Hypothalamus (tissue), 51 donors: ENCODE data around the gene ADGRL3.

Experiments
- DNase-seq, 51 donors: peaks; one replicate each; lab custom pipeline; 2025; lab: John Stamatoyannopoulos, UW

ADGRL3 gene

DNA sequence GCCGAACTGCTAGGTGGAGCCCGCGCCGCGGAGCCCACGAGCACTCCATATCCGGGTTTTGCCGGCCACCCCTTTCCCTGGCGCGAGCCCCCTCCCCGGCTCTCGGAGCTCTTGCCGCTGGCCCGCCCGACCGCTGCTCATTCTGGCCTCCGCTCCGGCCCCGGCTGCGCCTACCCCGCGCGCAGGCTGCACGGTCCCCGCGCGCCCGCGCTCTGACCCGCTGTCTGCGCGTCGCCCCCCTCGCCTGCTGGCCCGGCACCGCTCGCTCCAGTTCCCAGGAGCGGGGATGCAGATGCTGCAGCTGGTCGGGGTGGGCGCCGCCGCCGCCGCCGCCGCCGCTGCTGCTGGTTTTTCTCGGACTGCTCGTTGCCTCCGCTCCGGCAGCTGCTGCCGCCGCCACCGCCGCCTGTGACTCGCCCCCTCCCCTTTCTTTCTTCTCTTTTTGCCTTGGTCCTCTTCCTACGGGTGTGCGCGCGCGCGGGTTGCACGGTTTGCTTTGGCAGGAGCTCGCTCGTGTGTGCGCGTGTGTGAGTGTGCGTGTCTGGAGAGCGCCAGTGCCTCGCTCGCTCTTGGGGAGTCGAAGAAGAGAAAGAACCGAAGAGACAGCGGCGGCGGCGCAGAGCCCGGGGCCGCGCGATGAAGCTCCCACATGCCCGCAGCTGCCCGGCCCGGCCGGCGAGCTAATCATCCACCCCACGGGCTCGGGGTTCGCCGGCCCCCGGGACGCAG, at the start of gene ADGRL3:
Gene ADGRL3 (plus strand): TSS at position 140 of the 729 bp plus-strand sequence.
- DNase-seq: peak; percentile 11 to 85 (median 66)

DNA sequence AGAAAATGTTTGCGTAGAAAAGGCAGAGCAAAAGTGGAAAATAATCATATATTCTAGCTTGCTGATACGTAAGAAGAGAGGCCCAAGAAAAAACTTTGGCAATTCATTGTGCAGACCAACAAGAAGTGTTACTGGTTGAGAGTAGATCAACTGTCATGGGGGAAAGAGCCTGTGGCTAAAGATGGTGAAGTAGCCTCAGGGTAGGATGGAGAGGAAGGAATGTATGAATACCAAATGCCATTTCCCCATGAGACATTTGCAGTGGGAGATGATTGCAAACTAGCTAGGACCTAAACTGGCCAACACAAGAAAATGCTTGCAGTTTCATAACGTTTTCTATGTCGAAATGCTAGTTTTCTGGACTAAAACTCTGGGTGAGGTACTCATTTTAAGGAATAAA, 47.7 kb upstream of the ADGRL3 start:
- no peak for DNase-seq

DNA sequence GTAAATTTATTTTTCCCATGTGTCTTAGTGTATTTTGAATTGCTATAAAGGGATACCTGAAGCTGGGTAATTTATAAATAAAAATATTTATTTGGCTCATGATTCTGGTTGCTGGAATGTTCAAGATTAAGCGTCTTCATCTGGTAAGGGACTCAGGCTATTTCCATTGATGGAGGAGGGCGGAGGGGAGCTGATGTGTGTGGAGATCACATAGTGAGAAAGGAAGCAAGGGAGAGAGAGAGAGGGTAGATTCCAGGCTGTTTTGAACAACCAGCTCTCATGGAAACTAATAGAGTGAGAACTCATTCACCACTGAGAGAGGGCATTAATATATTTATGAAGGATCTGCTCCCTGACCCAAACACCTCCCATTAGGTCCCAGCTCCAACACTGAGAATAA, 39.6 kb upstream of the ADGRL3 start:
- no peak for DNase-seq

DNA sequence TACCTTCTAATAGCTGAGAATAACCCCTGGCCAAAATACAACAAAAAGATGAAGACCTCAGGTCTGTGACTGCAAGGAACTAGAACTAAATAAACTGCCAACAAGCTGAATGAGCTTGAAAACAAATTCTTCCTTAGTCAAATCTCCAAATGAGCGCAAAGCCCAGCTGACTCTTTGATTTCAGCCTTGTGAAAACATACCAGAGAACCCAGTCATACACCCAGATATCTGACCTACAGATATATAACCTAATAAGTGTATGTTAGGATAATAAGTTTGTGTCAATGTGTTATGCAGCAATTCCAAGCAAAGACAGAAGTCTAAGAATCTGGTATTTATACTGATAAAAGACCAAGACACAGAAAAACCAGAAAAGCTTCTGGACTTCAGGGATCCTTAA, 38.0 kb upstream of the ADGRL3 start:
- no peak for DNase-seq

DNA sequence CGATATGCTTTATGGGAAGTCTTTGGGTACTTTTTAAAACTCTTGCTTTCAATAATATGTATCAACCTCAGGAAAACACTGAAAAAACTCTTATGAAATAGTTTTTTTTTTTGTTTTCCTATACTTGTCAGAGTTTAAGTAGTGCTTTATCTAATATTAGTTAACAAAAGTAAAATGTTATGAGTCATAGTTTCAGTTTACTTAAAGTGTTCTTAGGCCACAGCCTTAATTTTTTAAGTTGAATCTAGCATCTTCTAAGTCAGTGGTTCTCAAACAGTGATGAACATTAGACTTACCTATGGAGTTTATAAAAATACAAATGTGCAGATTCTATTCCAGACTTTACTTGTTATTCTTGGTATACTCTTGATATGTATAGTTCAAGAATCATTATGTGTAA, 26.3 kb upstream of the ADGRL3 start:
- no peak for DNase-seq

DNA sequence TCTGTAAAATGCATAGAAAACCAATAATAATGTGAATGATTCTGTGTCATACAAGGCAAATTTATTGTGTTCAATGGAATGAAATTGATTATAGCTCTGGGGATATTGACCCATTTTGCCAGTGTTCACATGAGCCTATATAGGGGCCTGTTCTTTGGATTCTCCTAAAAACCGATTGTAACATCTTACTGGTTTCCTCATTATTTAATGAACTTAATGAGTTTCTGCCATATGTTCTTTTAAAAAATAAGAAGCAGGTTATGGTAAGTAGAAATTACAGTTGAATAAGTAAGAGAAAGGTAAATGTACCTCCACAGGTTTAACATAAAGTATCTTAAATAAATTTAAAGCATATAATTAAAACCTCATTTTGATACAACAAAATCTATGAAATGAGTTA, 24.6 kb upstream of the ADGRL3 start:
- DNase-seq: no peak

DNA sequence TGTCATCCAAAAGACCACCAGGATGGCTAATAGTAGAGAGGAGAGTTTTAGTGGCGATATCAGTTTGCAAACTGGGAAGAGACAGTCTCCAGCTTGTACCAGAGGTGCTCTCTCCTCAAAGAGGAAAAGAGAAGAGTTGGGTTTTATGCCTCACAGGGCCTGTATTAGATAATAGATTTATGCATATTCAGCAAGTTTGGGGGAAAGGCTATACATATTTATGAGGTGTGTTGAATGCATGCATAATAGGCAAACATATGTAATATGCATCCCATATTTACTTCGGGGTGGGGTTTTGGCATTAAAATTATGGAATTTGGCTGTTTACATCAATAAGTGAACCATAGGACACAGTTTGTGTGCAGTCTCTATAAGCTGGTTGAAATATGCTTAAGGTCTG, 22.8 kb upstream of the ADGRL3 start:
- DNase-seq: no peak

DNA sequence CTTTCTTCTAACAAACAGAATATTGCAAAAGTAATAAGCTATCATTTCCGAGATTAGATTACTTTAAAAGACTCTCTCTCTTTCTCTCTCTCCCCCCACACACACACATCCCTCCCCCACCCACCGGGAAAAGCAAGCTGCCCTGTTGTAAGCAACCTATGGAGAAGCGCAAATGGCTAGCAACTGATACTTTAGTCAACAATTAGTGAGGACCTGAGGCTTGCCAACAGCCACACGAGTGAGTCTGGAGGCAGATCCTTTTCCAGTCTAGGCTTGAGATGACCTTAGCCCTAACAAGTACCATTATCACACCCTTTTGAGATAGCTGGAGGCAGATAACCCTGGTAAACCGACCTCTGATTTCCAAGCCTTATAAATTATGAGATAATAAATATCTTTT, 19.7 kb upstream of the ADGRL3 start:
- DNase-seq: no peak

DNA sequence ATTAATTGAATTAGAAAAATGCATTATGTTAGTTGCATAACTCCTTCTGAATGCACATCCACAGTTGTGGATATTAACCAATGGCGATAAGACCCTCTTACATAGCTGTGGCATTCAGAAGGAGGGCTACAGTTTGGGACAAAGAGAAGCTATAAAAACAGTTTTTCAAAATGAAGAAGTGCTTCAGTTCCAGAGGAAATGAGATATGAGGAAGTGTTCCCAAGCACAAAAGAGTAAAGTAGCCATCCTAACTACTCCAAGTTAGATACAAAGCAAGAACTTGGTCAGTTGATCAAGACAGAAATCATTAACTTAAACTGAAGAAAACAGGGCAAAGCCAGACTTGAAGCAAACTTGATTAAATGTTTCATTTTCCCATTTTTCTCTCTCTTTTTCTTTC, 17.2 kb upstream of the ADGRL3 start:
- no peak for DNase-seq

DNA sequence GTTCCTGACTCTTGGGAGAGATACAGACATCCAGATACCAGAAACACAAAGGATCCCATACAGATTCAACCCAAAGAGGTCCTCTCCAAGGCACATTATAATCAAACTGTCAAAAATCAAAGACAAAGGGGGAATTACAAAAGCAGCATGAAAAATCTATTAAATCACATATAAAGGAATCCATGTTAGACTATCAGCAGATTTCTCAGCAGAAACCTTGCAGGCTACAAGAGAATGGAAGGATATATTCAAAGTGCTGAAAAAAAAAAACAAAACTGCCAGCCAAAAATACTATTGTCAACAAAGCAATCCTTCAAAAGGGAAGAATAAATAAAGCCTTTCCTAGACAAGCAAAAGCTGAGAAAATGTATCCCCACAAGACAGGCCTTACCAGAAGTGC, 14.8 kb upstream of the ADGRL3 start:
- no peak for DNase-seq

DNA sequence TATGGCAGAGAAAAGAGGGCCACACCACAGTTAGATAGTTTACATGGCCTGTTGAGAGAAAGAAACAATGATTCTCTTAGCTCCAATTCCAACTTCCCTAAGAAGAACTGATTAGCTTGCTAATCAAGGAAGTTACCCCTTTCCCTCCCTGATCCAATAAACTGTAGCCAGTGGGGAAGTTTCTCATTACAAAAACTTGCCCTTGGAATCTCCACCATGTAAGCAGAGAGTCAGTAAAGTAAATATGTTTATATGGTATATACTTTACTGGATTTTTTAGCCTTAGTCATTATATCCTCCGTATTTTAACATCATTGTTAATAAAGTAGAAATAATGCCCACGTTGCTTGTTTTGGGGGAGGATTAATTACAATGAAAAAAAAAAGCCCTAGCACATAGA, 7.7 kb upstream of the ADGRL3 start:
- DNase-seq: no peak

DNA sequence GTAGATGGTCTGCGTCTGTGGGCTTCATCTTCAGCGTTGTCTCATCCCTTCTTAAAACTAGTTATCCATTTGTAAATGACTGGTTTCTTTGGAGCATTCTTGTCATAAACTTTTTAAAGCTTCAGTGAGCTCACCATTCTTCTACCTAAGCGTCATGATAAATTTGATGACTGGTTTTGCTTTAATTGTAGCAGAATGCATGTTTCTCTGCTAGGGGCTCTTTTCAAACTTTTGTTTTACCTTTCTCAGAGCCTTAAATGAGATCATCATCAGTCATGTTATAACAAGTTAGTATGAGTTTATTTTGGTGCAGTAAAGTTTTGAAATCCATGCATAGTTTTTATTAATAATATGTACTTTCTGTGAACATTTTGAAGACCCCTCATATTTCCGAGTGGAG, 6.3 kb upstream of the ADGRL3 start:
- DNase-seq: no peak

DNA sequence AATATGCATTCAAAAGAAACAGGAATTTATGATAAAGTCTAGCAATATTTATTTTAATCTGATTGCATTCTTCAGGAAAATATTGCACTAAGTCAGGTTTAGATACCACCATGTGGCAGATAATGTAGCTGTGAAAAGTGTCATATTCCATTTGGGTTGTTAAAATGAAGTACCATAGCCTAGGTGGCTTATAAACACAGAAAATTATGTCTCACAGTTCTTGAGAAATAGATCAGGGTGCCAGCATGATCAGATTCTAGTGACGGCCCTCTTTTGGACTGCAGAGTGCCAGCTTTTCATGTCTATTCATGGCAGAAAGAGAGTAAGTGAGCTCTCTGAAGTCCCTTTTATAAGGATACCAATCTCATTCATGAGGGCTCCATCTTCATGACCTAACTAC, 5.6 kb upstream of the ADGRL3 start:
- DNase-seq: no peak

DNA sequence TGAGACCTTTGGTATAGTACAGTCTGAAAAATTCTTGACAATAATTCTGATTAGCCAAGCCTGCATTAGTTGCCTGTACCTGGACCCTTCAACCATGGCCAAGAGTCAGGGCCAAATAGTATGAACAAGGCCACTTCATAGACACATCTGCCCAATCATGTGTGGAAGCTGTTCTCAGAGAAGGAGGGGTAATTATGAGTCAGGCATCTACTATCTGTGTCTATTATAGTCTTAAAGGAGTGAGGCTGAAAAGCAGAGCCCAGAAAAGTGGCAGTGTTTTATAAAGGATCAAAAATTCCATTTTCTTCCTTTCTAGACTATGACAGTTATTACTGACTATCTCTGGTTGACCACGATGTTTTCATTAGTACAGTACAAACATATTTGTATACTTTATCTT, 5.0 kb upstream of the ADGRL3 start:
- DNase-seq: no peak

DNA sequence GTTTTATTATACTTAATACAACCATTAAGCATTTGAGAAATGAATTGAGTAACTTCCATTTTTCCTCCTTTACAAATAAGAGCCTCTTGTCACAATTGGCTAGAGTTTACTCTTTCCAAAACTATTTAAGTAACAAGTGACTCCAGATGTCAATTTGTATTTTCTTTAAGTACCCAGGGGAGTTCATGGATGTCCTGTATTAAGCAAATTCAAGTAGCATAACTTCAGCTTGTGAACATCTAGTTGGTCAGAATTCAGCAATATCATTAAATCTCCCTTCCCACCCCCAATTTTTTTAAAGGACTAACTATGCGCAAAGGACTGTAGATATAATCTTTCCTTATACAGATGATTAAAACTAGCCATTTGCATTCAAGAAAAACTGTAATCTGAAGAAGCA, 1.4 kb upstream of the ADGRL3 start:
- no peak for DNase-seq

DNA sequence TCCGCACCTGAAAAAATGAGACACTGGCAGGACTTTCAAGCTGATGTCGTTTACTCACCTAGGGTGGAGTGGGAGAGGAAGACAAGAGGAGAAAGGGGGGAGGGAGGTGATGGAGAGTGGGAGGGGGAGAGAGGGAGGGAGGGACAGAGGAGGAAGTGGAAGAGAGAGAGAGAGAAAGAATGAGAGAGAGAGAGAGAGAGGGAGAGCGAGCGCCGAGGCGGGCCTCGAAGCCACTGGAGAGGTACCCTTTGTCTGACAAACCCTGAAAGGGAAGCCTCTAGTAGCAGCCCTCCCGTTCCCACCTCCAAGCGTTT, 296 bp upstream of the ADGRL3 start:
- DNase-seq: no peak

DNA sequence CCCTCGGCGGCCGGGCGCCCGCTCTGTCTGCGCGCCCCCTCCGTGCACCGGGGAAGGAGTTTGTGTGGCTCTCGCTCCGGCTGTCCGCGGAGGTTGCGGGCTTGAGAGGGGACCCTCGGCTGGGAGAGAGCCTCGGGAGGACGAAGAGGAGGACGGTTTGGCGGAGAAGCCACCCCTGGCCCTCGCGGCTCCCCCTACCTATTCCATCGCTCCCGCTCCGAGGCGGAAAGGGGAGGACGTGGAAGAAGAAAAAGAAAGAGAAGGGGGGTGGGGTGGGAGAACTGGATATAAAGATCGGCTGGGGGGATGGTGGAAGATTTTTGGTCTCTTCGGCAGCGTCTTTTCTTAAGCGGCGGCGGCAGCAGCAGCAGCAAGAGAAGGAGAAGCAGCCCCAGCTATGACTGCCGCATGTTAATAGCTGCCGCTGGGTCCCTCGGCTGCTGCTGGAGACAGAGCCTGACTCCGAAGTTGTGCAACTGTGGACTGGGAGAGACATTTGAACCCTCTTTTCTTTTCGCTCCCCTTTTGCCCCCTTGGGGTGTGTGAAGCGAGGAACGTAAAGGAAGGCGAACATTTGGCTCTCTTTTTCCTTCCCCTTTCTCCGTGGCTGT, 895 bp downstream of the ADGRL3 start:
- DNase-seq: peak in 43 of 51 donors; percentile 1 to 83 (median 49)

DNA sequence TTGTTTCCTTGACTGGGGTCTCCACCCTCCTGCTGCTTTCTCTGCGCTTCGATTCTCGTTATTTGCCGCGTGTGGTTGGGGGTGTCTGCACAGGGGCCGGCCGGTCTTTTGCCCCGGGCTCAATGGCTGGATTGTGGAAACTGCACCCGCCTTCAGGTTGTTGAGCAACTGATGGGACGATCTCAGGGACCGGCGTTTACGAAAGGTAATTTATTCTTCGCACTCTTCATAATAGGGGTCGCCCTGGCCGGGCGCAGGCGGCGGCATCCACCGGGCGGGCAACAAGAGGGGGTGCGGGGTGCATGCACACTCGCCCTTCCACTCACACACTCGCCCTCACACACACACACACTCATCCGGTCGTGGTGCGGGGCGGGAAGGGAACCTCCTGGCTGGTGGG, 1.4 kb downstream of the ADGRL3 start:
- peak in 14 of 51 donors; percentile 2 to 62 (median 44) for DNase-seq

DNA sequence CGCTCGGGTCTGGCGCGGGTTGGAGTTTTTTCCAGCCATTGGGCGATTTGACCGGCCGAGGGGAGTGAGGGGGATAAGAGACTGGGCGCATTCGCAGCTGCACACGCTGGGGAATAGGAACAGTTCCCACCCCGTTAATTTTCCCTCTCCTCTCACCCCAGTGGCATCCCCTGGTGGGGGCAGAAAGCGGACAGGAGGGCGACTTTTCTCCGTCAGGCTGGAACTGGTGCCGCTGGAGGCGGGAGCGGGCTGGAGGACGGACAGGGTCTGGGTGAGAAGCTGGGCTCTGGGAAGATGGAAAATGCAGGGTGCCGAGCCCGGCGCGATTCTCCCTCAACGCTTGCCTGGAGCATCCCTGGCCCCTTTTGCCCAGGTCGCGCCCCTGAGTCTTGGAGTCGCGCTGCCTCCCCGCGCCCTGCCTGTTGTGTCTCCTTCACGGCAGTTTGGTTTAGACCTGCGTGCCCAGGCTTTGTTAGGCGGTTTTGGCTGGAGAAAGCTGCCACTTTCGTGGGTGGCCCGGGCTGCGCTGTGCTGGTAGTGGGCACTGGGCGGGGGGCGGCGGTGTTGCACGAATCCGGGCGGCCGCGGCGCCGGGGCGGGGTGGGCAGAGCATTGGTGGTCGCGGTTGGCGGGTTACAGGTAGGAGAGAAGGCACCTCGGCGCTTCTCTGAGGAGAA, 2.0 kb downstream of the ADGRL3 start:
- peak in 44 of 51 donors; percentile 12 to 80 (median 50) for DNase-seq

DNA sequence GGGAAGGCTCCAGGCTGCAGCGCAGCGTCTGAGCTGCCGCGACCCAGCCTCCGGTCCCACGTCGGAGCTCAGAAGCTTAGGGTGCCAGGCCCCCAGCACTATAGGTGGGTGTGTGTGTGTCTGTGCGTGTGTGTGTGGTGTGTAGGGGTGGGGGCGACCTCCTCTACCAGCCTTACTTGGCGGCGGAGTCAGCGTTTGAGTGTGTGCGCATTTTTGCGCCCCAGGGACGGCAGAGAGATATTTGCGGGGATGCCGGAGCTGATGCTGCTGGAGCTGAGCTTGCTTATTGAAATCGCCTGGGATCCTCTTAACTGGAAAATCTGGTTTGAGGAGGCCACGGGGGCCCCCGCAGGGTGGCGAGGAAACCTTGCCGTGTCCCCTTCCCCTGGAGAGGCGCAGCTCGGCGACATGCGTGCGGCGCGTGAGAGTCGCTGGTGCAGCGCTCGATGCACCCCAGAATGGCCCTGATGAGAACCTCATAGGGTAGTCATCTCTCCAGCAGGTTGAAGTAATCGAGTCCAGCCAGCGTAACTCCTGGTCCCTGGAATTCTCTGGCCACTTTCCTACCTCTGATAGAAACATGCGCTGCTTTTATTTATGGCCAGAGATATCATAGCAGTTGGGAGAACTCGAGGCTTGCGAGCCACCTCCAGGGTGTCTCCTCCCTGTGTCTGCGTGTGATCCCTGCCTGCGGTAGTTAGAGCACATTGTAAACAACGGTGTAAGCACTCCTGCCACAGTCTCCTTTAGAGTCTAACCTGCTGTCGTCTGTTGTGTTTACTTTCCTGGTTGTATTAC, 2.7 kb downstream of the ADGRL3 start:
- peak in 42 of 51 donors; percentile 12 to 85 (median 51) for DNase-seq

DNA sequence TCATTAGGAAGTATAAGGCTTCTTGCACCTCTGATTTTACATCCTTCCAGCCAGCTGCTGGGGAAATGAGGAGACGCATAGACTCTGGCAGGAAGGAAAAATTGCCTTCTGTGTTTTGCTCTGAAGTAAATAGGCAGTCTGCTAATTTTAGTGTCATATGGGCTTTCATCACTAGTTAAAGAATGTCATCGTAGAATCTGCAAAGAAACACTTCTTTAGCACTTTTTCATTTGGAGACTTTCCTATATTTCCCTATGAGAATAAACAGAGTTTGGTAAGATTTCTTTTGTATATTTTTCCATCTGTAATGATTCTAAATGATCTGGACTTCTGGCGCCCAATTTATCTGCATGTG, 3.3 kb downstream of the ADGRL3 start:
- peak in 1 of 51 donors; percentile 81 for DNase-seq
